OCI-LY3 (cell line): Measurements from ENCODE around the gene FAM83E.

Experiments
- H2AFZ ChIP-seq: fragments of 200-600, 300-600 bp; shearing (Covaris generic); 2 replicates; pipeline ENCODE4 v1.6.0; 2014; ENCODE audit warnings: antibody characterized with exemption, low read depth, low read length
- H3K27ac ChIP-seq: fragments of 200-600, 300-600 bp; sonication (generic); 2 replicates; pipeline ENCODE4 v1.5.1; 2014; ENCODE audit warnings: mild to moderate bottlenecking, low read length, moderate library complexity, mixed read lengths
- H3K27me3 ChIP-seq: fragments of 200-600, 300-600 bp; sonication (generic); 2 replicates; pipeline ENCODE4 v1.6.1; 2014; ENCODE audit warnings: low read depth, low read length, mixed read lengths
- H3K36me3 ChIP-seq: fragments of 200-600, 300-600 bp; sonication (generic); replicated peaks from 2 replicates; pipeline ENCODE3; 2014; ENCODE audit warnings: low read depth, low read length, mixed read lengths
- H3K4me1 ChIP-seq: fragments of 300-600, 200-600 bp; sonication (generic); 2 replicates; pipeline ENCODE4 v1.6.1; 2014; ENCODE audit warnings: low read length, mixed read lengths
- H3K4me2 ChIP-seq: fragments of 200-600, 300-600 bp; sonication (generic); 2 replicates; pipeline ENCODE4 v1.6.1; 2014; ENCODE audit warnings: low read length, mixed read lengths
- H3K4me3 ChIP-seq: fragments of 300-600, 200-600 bp; sonication (generic); 2 replicates; pipeline ENCODE4 v1.5.1; 2014; ENCODE audit warnings: antibody characterized with exemption, mild to moderate bottlenecking, low read length, moderate library complexity
- H3K79me2 ChIP-seq: fragments of 300-600, 200-600 bp; shearing (Covaris generic); 2 replicates; pipeline ENCODE4 v1.6.1; 2014; ENCODE audit warnings: mild to moderate bottlenecking, low read length, mixed read lengths
- H3K9ac ChIP-seq: fragments of 300-600, 200-600 bp; shearing (Covaris generic); 2 replicates; pipeline ENCODE4 v1.6.0; 2014; ENCODE audit warnings: mild to moderate bottlenecking, low read length, moderate library complexity
- H3K9me3 ChIP-seq: fragments of 200-600, 300-600 bp; shearing (Covaris generic); 2 replicates; pipeline ENCODE4 v1.6.1; 2014; ENCODE audit warnings: low read length, mixed read lengths; ENCODE audit not compliant: insufficient read depth
- H4K20me1 ChIP-seq: fragments of 200-600, 300-600 bp; sonication (generic); 2 replicates; pipeline ENCODE4 v1.6.1; 2016; ENCODE audit warnings: low read length, mixed read lengths; ENCODE audit not compliant: insufficient read depth
- EZH2phosphoT487 ChIP-seq: fragments of 200-600 bp; shearing (Covaris generic); IDR thresholded peaks from 2 replicates; pipeline ENCODE4 v1.6.1; 2018; ENCODE audit warnings: antibody characterized with exemption, mixed run types, low read depth
- TF ChIP-seq, protein P1 (sequence below): fragments of 200-600, 300-600 bp; sonication (generic); IDR thresholded peaks from 2 replicates; pipeline ENCODE4 v1.5.1; 2014; ENCODE audit warnings: antibody characterized with exemption, low read length, low read depth

FAM83E gene

GRCh38 chr19:48613024-48613851, 1.6 kb downstream of the FAM83E start:
- Histone ChIP-seq H3K9me3 (no peaks in the 10 kb centered on the region), H3K9ac (no peak overlapping the region), H3K79me2 (peaks cover 28% of the 10 kb centered on the region), H3K4me3 (no peak overlapping the region), H3K36me3 (peaks cover 34% of the 10 kb centered on the region), H3K4me2 (no peak overlapping the region), H3K27me3 (no peaks in the 10 kb centered on the region), H3K27ac (no peak overlapping the region), H4K20me1 (peaks cover 41% of the 10 kb centered on the region), H2AFZ (no peak overlapping the region), H3K4me1 (peaks cover 28% of the 10 kb centered on the region)
- no peak for TF ChIP-seq EZH2phosphoT487
- TF ChIP-seq, protein P1, sequence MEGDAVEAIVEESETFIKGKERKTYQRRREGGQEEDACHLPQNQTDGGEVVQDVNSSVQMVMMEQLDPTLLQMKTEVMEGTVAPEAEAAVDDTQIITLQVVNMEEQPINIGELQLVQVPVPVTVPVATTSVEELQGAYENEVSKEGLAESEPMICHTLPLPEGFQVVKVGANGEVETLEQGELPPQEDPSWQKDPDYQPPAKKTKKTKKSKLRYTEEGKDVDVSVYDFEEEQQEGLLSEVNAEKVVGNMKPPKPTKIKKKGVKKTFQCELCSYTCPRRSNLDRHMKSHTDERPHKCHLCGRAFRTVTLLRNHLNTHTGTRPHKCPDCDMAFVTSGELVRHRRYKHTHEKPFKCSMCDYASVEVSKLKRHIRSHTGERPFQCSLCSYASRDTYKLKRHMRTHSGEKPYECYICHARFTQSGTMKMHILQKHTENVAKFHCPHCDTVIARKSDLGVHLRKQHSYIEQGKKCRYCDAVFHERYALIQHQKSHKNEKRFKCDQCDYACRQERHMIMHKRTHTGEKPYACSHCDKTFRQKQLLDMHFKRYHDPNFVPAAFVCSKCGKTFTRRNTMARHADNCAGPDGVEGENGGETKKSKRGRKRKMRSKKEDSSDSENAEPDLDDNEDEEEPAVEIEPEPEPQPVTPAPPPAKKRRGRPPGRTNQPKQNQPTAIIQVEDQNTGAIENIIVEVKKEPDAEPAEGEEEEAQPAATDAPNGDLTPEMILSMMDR, result no peak

DNA sequence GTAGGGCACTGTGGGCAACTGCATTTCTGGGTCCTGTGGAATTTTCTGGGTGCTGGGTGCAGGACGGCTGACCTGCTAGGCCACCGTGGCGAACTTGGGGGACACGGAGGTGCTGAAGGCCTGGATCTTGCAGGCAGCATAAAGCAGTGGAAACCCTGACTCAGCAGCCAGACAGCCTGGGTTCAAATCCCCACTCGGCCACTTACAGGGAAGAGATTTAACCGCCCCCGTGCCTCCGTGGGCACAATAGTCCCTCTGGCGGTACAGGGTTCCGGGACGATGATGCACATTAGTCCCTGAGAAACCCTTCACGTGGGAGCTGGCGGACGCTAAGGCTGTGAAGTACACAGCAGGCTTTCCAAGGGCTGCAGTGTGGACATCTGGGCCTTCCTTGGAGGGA, 3.0 kb downstream of the FAM83E start:
- Histone ChIP-seq H3K4me3 (no peak overlapping the region), H3K27me3 (no peaks in the 10 kb centered on the region), H3K9ac (no peak overlapping the region), H2AFZ (no peak overlapping the region), H3K9me3 (no peaks in the 10 kb centered on the region), H3K27ac (no peak overlapping the region), H3K4me1 (peaks cover 16% of the 10 kb centered on the region), H3K36me3 (peaks cover 20% of the 10 kb centered on the region), H4K20me1 (peaks cover 27% of the 10 kb centered on the region), H3K79me2 (peaks cover 15% of the 10 kb centered on the region), H3K4me2 (no peak overlapping the region)
- TF ChIP-seq, protein P1, result no peak
- no peak for TF ChIP-seq EZH2phosphoT487

DNA sequence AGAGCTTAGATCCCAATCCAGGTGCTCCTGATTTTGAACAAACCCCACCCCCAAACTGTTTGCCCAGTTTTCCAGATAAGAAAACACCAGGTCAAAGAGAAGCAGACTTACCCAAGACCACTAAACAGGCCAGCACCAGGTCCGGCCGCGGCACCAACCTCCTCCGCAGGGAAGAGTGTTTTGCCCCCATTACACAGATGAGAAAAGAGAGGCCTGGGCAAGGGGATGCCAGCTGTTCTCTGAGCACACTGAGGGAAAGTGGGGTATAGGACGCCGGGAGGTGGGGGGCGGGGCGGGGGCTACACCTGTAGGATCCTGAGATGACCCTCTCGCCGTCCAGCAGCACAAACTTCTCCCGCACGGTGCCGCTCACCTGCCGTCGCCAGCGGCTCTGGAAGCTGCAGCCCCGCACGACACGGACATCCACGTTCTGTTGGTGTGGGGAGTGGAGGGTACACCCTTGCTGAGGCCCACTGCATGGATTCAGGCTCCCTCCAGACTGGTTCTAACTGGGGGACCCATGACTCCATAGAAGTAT, 5.2 kb downstream of the FAM83E start:
- Histone ChIP-seq H3K79me2 (no peaks in the 10 kb centered on the region), H3K4me1 (peaks cover 14% of the 10 kb centered on the region), H3K27ac (peak overlapping the region; percentile 47; the same call in 1 of the 2 replicates), H4K20me1 (0 out of 2 replicates have a peak, but pooled peaks cover 6% of the 10 kb centered on the region), H3K9me3 (no peaks in the 10 kb centered on the region), H3K4me2 (peak overlapping the region; percentile 84), H3K9ac (no peak overlapping the region), H3K27me3 (no peaks in the 10 kb centered on the region), H3K36me3 (no peaks in the 10 kb centered on the region), H3K4me3 (no peak overlapping the region), H2AFZ (no peak overlapping the region)
- TF ChIP-seq, protein P1, result no peak
- TF ChIP-seq EZH2phosphoT487, result no peak

DNA sequence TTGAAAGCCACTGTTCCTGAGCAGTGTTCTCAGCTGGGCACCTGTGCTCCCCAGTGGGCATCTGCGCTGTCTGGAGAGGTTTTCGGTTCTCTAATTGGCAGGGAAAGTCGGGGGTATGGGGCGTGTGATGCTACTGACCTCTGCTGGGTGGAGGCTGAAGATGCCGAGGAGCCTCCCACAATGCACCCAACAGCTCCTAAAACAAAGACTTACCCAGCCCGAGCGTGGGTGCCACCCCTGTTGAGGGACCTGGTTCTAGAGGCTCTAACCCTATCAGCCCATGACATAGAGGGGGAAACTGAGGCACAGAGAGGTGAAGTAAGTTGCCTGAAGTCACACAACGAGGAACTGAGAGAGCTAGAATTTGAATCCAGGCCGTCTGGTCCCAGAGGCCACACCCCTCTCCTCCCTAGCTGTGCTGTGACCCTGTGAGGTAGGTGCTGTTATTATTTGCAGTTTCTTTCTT, 6.0 kb downstream of the FAM83E start:
- peak overlapping the region; percentile 47 for H3K27ac ChIP-seq

More for the DNA sequence above, 6.0 kb downstream of the FAM83E start:
- peaks cover 14% of the 10 kb centered on the region for H3K4me1 ChIP-seq
- H3K4me3 ChIP-seq, result peak overlapping the region; percentile 61
- no peaks in the 10 kb centered on the region for H3K9me3 ChIP-seq
- H3K36me3 ChIP-seq, result no peaks in the 10 kb centered on the region
- TF ChIP-seq, protein P1, result peak; percentile 88
- no peak for TF ChIP-seq EZH2phosphoT487
- H3K27me3 ChIP-seq, result no peaks in the 10 kb centered on the region
- H4K20me1 ChIP-seq, result no peaks in the 10 kb centered on the region
- H2AFZ ChIP-seq, result peak overlapping the region; percentile 89
- H3K4me2 ChIP-seq, result peak overlapping the region; percentile 84
- peak overlapping the region; percentile 38; the same call in 1 of the 2 replicates for H3K9ac ChIP-seq
- no peaks in the 10 kb centered on the region for H3K79me2 ChIP-seq
